ENCODE data around the gene AGPAT2. TPM values are rescaled to one million over a fixed set of nuclear protein-coding genes. Genes with fewer than 3 reads are reported as not detected.

The AGPAT2 gene
- total RNA-seq, 4 donors from 2014 or later = 19.0 to 77.4 (median 36.0) TPM

- intact Hi-C loops (cut with DNase I; ENCODE audit: low total_unique reads) (no loop called here), in situ Hi-C loops (cut with MboI; ENCODE audit: low sequenced_read_pairs in 4 of 4) (loop anchor here in 1 of 4 donors (25.0 kb wide), 1 partner anchor 140 kb away; the partner anchor contains the start of gene SEC16A)
- DNase-seq (no peak), ATAC-seq (no peak)
- H3K36me3 ChIP-seq = no peaks in the 10 kb centered on the region
- no peak overlapping the region for H3K4me3 ChIP-seq
- no peaks in the 10 kb centered on the region for H3K9me3 ChIP-seq
- H3K27ac ChIP-seq = no peak overlapping the region
- no peak for TF ChIP-seq POLR2A (IDR thresholded peaks at IDR 0.05)
- no peak for TF ChIP-seq CTCF (IDR thresholded peaks at IDR 0.05 in 4 of 5, conservative IDR thresholded peaks at IDR 0.05 in 1 of 5)
- H3K4me1 ChIP-seq = peaks cover 17 to 25% of the 10 kb centered on the region in 2 donors
- no peaks in the 10 kb centered on the region for H3K27me3 ChIP-seq
Observed at GRCh38 chr9:136627703-136628102, 59.6 kb downstream of the AGPAT2 start.

DNA sequence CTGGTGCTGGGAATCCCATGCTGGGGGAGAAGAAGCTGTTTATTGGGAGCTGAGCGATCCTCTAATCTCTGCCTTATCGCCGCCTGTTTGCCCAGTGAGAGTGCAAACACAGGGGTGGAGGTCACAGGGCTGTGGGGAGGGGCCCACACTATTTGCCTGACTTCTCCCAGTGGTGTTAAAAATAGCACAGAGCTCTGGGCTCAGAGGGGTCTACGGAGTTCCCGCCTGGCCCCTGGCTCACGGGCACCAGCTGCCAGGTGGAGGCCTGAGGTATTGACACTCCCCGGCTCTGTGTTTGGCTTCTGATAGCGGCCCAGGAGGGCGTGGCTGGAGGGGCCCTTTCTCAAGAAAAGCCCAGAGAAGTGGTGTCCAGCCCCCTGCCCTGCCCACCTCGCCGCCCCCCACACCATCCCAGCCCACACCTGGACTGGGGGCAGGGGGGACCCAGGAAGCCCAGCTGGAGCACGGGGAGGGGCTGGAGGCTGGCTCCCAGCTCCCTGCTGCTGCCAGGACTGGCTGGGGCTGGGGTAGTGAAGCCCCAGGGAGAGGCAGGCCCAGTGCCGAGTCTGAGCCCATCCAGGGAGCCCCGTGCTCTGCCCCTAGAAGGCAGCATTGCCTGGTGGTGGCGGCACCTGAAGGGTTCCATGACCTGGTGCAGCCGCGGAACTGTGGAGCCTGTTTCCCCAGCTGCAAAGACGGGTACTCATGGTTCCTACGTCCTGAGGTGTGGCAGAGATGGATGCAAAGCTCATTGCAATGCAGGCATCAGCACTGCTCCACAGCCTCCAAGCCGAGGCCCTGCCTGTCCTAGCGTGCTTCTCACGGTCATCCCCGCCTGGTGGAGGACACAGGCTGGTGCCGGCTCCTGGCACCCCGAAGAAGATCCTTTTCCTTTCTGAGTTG is 60.3 kb downstream of the AGPAT2 start:
- Histone ChIP-seq H3K36me3 (no peaks in the 10 kb centered on the region), H3K4me1 (peaks cover 17 to 25% of the 10 kb centered on the region in 2 donors), H3K27ac (no peak overlapping the region), H3K9me3 (no peaks in the 10 kb centered on the region), H3K27me3 (no peaks in the 10 kb centered on the region), H3K4me3 (no peak overlapping the region)
- in situ Hi-C loops (cut with MboI; ENCODE audit: low sequenced_read_pairs in 4 of 4) (loop anchor here in 1 of 4 donors (25.0 kb wide), 1 partner anchor 140 kb away; the partner anchor contains the start of gene SEC16A), intact Hi-C loops (cut with DNase I; ENCODE audit: low total_unique reads) (no loop called here)
- TF ChIP-seq POLR2A (IDR thresholded peaks at IDR 0.05) = no peak
- TF ChIP-seq CTCF (IDR thresholded peaks at IDR 0.05 in 4 of 5, conservative IDR thresholded peaks at IDR 0.05 in 1 of 5) = no peak
- DNase-seq (no peak), ATAC-seq (no peak)

DNA sequence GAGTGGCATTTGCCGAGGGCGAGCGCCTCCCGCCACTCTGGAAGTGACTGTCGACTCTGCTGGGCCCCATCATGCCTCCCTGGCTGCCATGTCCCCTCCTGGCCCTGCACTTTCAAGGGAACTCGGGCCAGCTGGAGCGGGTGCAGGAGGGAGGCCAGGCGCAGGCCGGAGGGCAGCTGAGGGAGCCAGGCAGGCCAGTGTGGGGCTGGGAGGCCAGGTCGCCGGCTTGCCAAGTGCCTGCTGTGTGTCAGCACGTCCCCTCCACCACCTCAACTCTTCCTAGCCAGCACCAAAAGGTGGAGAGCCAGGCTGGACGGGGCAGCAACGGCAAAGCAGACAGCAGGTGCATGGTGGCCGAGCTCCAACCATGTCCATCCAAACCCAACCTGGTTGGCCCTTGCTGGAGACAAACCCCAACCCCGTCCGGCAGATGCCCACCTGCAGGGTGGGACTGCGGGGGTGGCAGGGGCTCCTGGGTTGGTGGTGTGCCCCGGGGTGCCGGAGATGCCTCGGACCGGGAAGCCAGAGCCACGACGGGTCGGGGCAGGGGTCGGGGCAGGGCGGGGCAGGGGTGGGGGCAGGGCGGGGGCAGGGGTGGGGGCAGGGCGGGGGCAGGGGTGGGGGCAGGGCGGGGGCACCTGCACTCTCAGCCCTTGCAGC is 61.1 kb downstream of the AGPAT2 start:
- Histone ChIP-seq H3K27me3 (no peaks in the 10 kb centered on the region), H3K9me3 (no peaks in the 10 kb centered on the region), H3K4me3 (no peak overlapping the region), H3K36me3 (no peaks in the 10 kb centered on the region), H3K4me1 (peaks cover 17 to 25% of the 10 kb centered on the region in 2 donors), H3K27ac (peak overlapping the region in 2 of 4 donors; percentile 49 to 56)
- TF ChIP-seq CTCF (IDR thresholded peaks at IDR 0.05 in 4 of 5, conservative IDR thresholded peaks at IDR 0.05 in 1 of 5) (no peak), POLR2A (IDR thresholded peaks at IDR 0.05) (no peak)
- in situ Hi-C loops (cut with MboI; ENCODE audit: low sequenced_read_pairs in 4 of 4) (loop anchor here in 1 of 4 donors (25.0 kb wide), 1 partner anchor 139 kb away; the partner anchor contains the start of gene SEC16A), intact Hi-C loops (cut with DNase I; ENCODE audit: low total_unique reads) (no loop called here)
- DNase-seq = no peak
- ATAC-seq = no peak

GRCh38 chr9:136625101-136626065 is 61.9 kb downstream of the AGPAT2 start:
- H3K4me1 ChIP-seq = peaks cover 17 to 25% of the 10 kb centered on the region in 2 donors
- H3K36me3 ChIP-seq = no peaks in the 10 kb centered on the region
- in situ Hi-C loops (cut with MboI; ENCODE audit: low sequenced_read_pairs in 4 of 4) (loop anchor here in 1 of 4 donors (25.0 kb wide), 1 partner anchor 138 kb away; the partner anchor contains the start of gene SEC16A), intact Hi-C loops (cut with DNase I; ENCODE audit: low total_unique reads) (no loop called here)
- no peak overlapping the region for H3K4me3 ChIP-seq
- peak; percentile 43 to 61 for DNase-seq
- TF ChIP-seq POLR2A (IDR thresholded peaks at IDR 0.05) (no peak), CTCF (IDR thresholded peaks at IDR 0.05 in 4 of 5, conservative IDR thresholded peaks at IDR 0.05 in 1 of 5) (peak in 3 of 5 experiments; percentile 36 to 50 (median 41))
- no peaks in the 10 kb centered on the region for H3K9me3 ChIP-seq
- peak overlapping the region; percentile 7 to 57 (median 50) for H3K27ac ChIP-seq
- H3K27me3 ChIP-seq = no peaks in the 10 kb centered on the region
- peak; percentile 69 to 75 for ATAC-seq
